H1 (cell line): ENCODE results near the gene ADIRF.

Experiments
- CREB1 ChIP-seq: IDR thresholded peaks from 2 replicates; pipeline ENCODE4 v1.6.1; 2012; ENCODE audit warnings: inconsistent platforms
- CTCF ChIP-seq, 3 experiments: IDR thresholded peaks; 1 replicate in 2 of 3; 2 replicates in 1 of 3; pipeline versions ENCODE4 v1.5.1 to v1.6.1; 2011; ENCODE audit warnings: low read length in 3 of 3, mild to moderate bottlenecking in 3 of 3, inconsistent platforms in 2 of 3, low read depth in 1 of 3, moderate library complexity in 1 of 3; ENCODE audit not compliant: insufficient read depth in 1 of 3; ENCODE audit errors: control extremely low read depth in 1 of 3
- EP300 ChIP-seq, 2 experiments: IDR thresholded peaks; 1 replicate in 1 of 2; 2 replicates in 1 of 2; pipeline ENCODE4 v1.6.1; 2011 to 2012; ENCODE audit warnings: low read depth in 2 of 2, low read length in 2 of 2, mild to moderate bottlenecking in 2 of 2, borderline replicate concordance in 1 of 2, inconsistent platforms in 1 of 2, moderate library complexity in 1 of 2
- EZH2 ChIP-seq: fragments of 200-600 bp; sonication (generic); IDR thresholded peaks from 2 replicates; pipeline ENCODE4 v1.7.1; 2012; ENCODE audit warnings: low read depth, mild to moderate bottlenecking, moderate library complexity, low read length, inconsistent platforms; ENCODE audit not compliant: severe bottlenecking
- KDM1A ChIP-seq: fragments of 200-600, 300-600 bp; sonication (generic); IDR thresholded peaks from 2 replicates; pipeline ENCODE4 v1.7.1; 2016; ENCODE audit warnings: mild to moderate bottlenecking, low read length, borderline replicate concordance
- POLR2A ChIP-seq, 2 experiments: IDR thresholded peaks; 1 replicate in 1 of 2; 2 replicates in 1 of 2; pipeline ENCODE4 v1.6.1; 2011; ENCODE audit warnings: low read depth in 2 of 2, low read length in 2 of 2, mild to moderate bottlenecking in 2 of 2; ENCODE audit errors: control extremely low read depth in 1 of 2
- POLR2AphosphoS5 ChIP-seq: IDR thresholded peaks from 2 replicates; pipeline ENCODE4 v1.6.1; 2011; ENCODE audit warnings: low read depth, low read length

- TF ChIP-seq POLR2A (IDR thresholded peaks at IDR 0.05; ENCODE audit: control extremely low read depth in 1 of 2, low read depth in 2 of 2, low read length in 2 of 2) = no peak
- no peak for TF ChIP-seq CTCF (IDR thresholded peaks at IDR 0.05; ENCODE audit: control extremely low read depth in 1 of 3, insufficient read depth in 1 of 3, low read depth in 1 of 3, low read length in 3 of 3)
- no peak for TF ChIP-seq EZH2
- TF ChIP-seq KDM1A = no peak
- no peak for TF ChIP-seq EP300 (IDR thresholded peaks at IDR 0.05; ENCODE audit: borderline replicate concordance in 1 of 2, low read depth in 2 of 2, low read length in 2 of 2)
- TF ChIP-seq POLR2AphosphoS5 = no peak
- no peak for TF ChIP-seq CREB1
These were observed 17.9 kb upstream of the ADIRF start for GRCh38 chr10:86950349-86950748.
